ACC112 (cell line): ENCODE data around the gene DNAJC12.
"Not testable (repeated sequence)": the region's sequence is repeated elsewhere in the genome, so short reads cannot be mapped to it uniquely, and the experiment has no call there.

Source experiments
- H2AFZ ChIP-seq: fragments of 200-600 bp; sonication (generic); one replicate; pipeline ENCODE4 v1.6.0; 2017; ENCODE audit warnings: antibody characterized with exemption, low read length; ENCODE audit not compliant: unreplicated experiment
- H3K27ac ChIP-seq: fragments of 200-600 bp; sonication (generic); 2 replicates; pipeline ENCODE4 v1.5.1; 2014; ENCODE audit warnings: low read depth, mild to moderate bottlenecking, antibody characterized with exemption, low read length, moderate library complexity
- H3K27me3 ChIP-seq: fragments of 200-600 bp; sonication (generic); 2 replicates; pipeline ENCODE4 v1.6.1; 2014; ENCODE audit warnings: mild to moderate bottlenecking, antibody characterized with exemption, low read length, moderate library complexity, mixed read lengths; ENCODE audit not compliant: insufficient read depth
- H3K36me3 ChIP-seq: fragments of 200-600 bp; sonication (generic); 2 replicates; pipeline ENCODE4 v1.6.1; 2016; ENCODE audit warnings: mild to moderate bottlenecking, antibody characterized with exemption, low read length, moderate library complexity, mixed read lengths; ENCODE audit not compliant: insufficient read depth
- H3K4me1 ChIP-seq: fragments of 200-600 bp; sonication (generic); one replicate; pipeline ENCODE4 v1.6.1; 2016; ENCODE audit warnings: low read length, mixed read lengths; ENCODE audit not compliant: insufficient read depth, unreplicated experiment, control insufficient read depth
- H3K4me3 ChIP-seq: fragments of 200-600 bp; sonication (generic); 2 replicates; pipeline ENCODE4 v1.5.1; 2014; ENCODE audit warnings: mild to moderate bottlenecking, low read depth, low read length
- H3K79me2 ChIP-seq: fragments of 200-600 bp; sonication (generic); one replicate; pipeline ENCODE4 v1.6.0; 2016; ENCODE audit warnings: low read length; ENCODE audit not compliant: control insufficient read depth, unreplicated experiment, insufficient read depth

DNAJC12 gene

DNA sequence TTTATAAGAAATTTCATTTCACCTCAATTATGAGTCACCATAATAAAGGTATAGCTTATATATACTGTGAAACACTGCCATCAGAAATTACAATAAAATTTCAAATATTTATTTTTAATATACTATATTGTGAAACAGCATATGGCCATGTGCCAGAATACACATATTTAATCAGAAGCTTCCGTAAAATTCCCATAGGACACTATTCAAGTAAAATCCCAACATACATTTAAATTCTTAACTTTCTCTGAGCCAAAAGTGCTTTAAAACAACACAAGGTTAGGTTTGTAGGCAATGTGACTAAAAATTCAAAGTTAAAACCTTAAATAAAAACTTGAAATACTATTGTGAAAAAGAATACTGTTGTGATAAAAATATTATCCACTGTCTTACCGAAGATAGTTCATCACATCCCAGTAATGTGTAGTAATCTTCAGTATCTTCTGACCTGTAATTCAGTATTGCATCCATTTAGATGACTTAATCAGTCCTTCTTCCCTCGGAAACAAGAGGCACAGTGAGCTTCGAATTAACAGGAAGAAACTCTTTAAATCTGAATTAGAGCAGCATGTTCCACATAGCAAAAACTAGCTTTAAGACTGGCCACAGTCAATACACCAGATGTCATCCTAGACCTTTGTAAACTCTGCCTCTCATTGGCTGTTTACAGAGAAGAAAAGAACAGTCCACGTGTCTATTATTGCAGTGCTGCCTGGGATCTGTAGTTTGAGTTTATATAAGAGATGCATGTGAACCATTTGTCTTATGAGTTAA is at the start of gene DNAJC12:
Gene DNAJC12 (minus strand): TSS at position 648 of the 774 bp plus-strand sequence. CDS start 177 bp downstream, at position 471.
- no peaks in the 10 kb centered on the region for H3K36me3 ChIP-seq
- H3K27me3 ChIP-seq: no peaks in the 10 kb centered on the region
- peak within 1 kb of the TSS; percentile 73 for H3K4me3 ChIP-seq
- H3K4me1 ChIP-seq: peaks cover 10% of the 10 kb centered on the region
- no peaks in the 10 kb centered on the region for H3K79me2 ChIP-seq
- H2AFZ ChIP-seq: peak within 1 kb of the TSS; percentile 77
- peak within 1 kb of the TSS; percentile 63 for H3K27ac ChIP-seq

GRCh38 chr10:67884842-67885670 is 47.1 kb upstream of the DNAJC12 start:
- Histone ChIP-seq H3K79me2 (peaks cover 36% of the 10 kb centered on the region), H2AFZ (peak overlapping the region; percentile 96)

GRCh38 chr10:67884313-67884841 is 46.4 kb upstream of the DNAJC12 start, which contains the start of gene SIRT1:
TSS of gene SIRT1 (plus strand) at chr10:67884656. CDS start at chr10:67884722, 66 bp downstream.
- peaks cover 19% of the 10 kb centered on the region for H3K36me3 ChIP-seq
- H3K79me2 ChIP-seq: peaks cover 36% of the 10 kb centered on the region
- H3K27me3 ChIP-seq: no peaks in the 10 kb centered on the region
- H2AFZ ChIP-seq: peak within 1 kb of the TSS; percentile 96
- peaks cover 7% of the 10 kb centered on the region for H3K4me1 ChIP-seq
- H3K27ac ChIP-seq: peak within 1 kb of the TSS; percentile 87
- peak within 1 kb of the TSS; percentile 92 for H3K4me3 ChIP-seq

More at GRCh38 chr10:67884842-67885670, 47.1 kb upstream of the DNAJC12 start:
- Histone ChIP-seq H3K27me3 (no peaks in the 10 kb centered on the region), H3K27ac (peak overlapping the region; percentile 87), H3K36me3 (peaks cover 23% of the 10 kb centered on the region), H3K4me1 (peaks cover 7% of the 10 kb centered on the region), H3K4me3 (peak overlapping the region; percentile 92)

DNA sequence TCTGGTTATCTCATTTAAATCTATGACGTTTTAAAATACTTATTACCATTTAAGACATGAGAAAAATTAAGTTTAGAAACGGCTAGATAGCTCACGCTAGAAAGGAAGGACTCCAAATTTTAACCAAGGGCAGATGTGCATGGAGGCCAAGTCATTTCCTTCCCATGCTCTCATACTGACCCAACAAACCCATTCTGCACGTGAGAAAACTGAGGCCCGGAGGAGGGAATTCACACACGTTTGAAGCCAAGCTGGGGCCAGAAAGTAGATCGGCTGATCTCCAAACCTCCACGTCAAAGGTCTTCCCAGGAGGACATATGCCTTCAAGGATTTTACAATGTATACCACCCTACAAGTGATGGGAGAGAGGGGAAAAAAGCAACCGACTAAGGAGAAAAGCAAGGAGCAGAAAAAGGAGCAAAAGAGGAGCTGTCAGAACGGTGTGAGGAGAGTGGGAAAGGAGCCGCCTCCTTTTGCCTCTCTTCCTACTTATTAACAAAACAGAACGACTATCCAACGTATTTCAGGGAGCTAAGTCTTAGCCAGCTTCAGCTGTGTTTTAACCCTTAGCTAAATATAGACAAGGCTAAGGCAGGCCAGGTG is 45.8 kb upstream of the DNAJC12 start:
- H3K4me1 ChIP-seq: peaks cover 7% of the 10 kb centered on the region
- peaks cover 34% of the 10 kb centered on the region for H3K79me2 ChIP-seq
- H3K4me3 ChIP-seq: peak overlapping the region; percentile 92
- H3K27ac ChIP-seq: peak overlapping the region; percentile 87
- H3K27me3 ChIP-seq: no peaks in the 10 kb centered on the region
- H3K36me3 ChIP-seq: peaks cover 13% of the 10 kb centered on the region
- peak overlapping the region; percentile 96 for H2AFZ ChIP-seq

DNA sequence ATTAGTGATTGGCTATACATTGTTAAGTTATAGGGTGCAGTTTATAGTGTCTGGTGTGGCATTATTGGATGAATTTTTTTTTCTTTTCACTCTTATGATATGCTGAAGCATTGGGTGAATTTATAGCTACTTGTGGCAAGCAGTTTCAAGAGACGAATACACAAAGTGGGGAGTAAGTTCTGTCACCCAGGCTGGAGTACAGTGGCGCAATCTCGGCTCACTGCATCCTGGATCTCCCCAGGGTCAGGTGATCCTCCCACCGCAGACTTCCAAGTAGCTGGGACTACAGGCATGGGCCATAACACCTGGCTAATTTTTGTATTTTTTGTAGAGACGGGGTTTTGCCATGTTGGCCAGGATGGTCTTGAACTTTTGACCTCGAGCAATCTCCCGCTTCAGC is 40.1 kb upstream of the DNAJC12 start:
- no peak overlapping the region for H3K27ac ChIP-seq
- H2AFZ ChIP-seq: no peak overlapping the region
- H3K27me3 ChIP-seq: no peaks in the 10 kb centered on the region
- H3K36me3 ChIP-seq: no peaks in the 10 kb centered on the region
- H3K79me2 ChIP-seq: no peaks in the 10 kb centered on the region
- H3K4me3 ChIP-seq: no peak overlapping the region
- no peaks in the 10 kb centered on the region for H3K4me1 ChIP-seq

DNA sequence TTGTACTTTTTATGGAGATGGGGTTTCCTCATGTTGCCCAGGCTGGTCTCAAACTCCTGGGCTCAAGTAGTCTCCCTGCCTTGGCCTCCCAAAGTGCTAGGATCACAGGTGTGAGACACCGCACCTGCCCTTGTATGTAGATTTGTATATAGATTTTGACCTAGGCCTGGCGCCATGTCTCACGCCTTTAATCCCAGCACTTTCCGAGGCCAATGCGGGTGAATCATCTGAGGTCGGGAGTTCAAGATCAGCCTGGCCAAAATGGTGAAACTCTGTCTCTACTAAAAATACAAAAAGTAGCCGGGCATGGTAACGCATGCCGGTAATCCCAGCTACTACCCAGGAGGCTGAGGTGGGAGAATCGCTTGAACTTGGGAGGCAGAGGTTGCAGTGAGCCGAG is 39.4 kb upstream of the DNAJC12 start:
- not testable (repeated sequence) for H3K4me3 ChIP-seq

GRCh38 chr10:67875340-67876238 is 37.6 kb upstream of the DNAJC12 start:
- Histone ChIP-seq H3K4me3 (no peak overlapping the region), H3K4me1 (no peaks in the 10 kb centered on the region), H3K36me3 (no peaks in the 10 kb centered on the region), H3K27ac (no peak overlapping the region), H2AFZ (no peak overlapping the region), H3K79me2 (no peaks in the 10 kb centered on the region), H3K27me3 (no peaks in the 10 kb centered on the region)

More for the DNA sequence above, 39.4 kb upstream of the DNAJC12 start:
- not testable (repeated sequence) for H3K27ac ChIP-seq, H3K4me1 ChIP-seq, H3K36me3 ChIP-seq, H3K27me3 ChIP-seq, H2AFZ ChIP-seq, H3K79me2 ChIP-seq

GRCh38 chr10:67869996-67870395 is 32.0 kb upstream of the DNAJC12 start:
- Histone ChIP-seq H3K27ac (no peak overlapping the region), H2AFZ (no peak overlapping the region), H3K79me2 (no peaks in the 10 kb centered on the region), H3K36me3 (no peaks in the 10 kb centered on the region), H3K4me1 (no peaks in the 10 kb centered on the region), H3K27me3 (no peaks in the 10 kb centered on the region), H3K4me3 (no peak overlapping the region)

DNA sequence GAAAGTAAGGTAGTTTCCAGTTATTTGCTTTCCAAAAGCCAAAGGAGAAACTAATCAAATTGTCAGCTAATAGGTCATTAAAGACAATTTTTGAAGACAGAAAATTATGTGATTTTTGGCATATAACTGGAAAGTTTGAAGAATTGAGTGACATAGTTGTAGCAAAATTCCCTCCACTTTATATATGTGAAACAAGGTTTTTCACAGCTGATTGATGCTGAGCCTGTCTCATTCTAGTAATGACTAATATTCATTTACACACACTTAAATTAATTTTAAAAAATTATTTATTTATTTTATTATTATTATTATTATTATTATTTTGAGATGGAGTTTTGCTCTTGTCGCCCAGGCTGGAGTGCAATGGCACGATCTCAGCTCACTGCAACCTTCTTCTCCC is 30.1 kb upstream of the DNAJC12 start:
- no peak overlapping the region for H2AFZ ChIP-seq
- H3K4me1 ChIP-seq: no peaks in the 10 kb centered on the region
- no peak overlapping the region for H3K27ac ChIP-seq
- H3K79me2 ChIP-seq: no peaks in the 10 kb centered on the region
- no peaks in the 10 kb centered on the region for H3K27me3 ChIP-seq
- H3K4me3 ChIP-seq: no peak overlapping the region
- H3K36me3 ChIP-seq: no peaks in the 10 kb centered on the region
